Lower leg skin (tissue), 4 donors: ENCODE measurements around the gene HNRNPUL2. TPM values are rescaled to one million over a fixed set of nuclear protein-coding genes. Genes with fewer than 3 reads are reported as not detected.

Source experiments
- DNase-seq, 2 donors: peaks; one replicate each; pipeline ENCODE4 v3.0.0-alpha.2; 2019; ENCODE audit warnings: low spot score in 2 of 2
- H3K4me3 ChIP-seq: fragments of 200-600 bp; sonication (generic); 2 replicates; pipeline ENCODE4 v1.5.1; 2017; ENCODE audit warnings: mild to moderate bottlenecking, low read depth; ENCODE audit not compliant: poor library complexity, severe bottlenecking
- POLR2A ChIP-seq, 2 donors: fragments of 450-650 bp; IDR thresholded peaks; one replicate each; pipeline ENCODE4 v1.6.1; 2016 to 2017; ENCODE audit warnings: antibody characterized with exemption in 2 of 2, mild to moderate bottlenecking in 1 of 2, moderate library complexity in 1 of 2
- WGBS, 2 donors: methylation state at CpG; one replicate each; pipeline ENCODE4 v1.1.5; 2018; 5-methylcytosine and 5-hydroxymethylcytosine counted together
- intact Hi-C: fragments of 100-400 bp; cut with DNase I; formaldehyde crosslinking; loops from one replicate; pipeline ENCODE4 v1.15.0; 2023; ENCODE audit warnings: low total_unique reads
- total RNA-seq, 4 donors: library from RNA; depleted of rRNA; stranded (reverse); fragments of >200 nt; gene quantifications; one replicate each; pipeline ENCODE4 v1.1.0, GENCODE V29; 2016
- TF ChIP-seq, protein P1 (sequence below), 3 donors: fragments of 450-650 bp; IDR thresholded peaks; one replicate each; pipeline ENCODE4 v1.5.1; 2016; ENCODE audit warnings: antibody characterized with exemption in 3 of 3, mild to moderate bottlenecking in 3 of 3, moderate library complexity in 2 of 3

The HNRNPUL2 gene
- total RNA-seq, 4 donors from 2014 or later: 19.9 to 30.8 (median 24.3) TPM

DNA sequence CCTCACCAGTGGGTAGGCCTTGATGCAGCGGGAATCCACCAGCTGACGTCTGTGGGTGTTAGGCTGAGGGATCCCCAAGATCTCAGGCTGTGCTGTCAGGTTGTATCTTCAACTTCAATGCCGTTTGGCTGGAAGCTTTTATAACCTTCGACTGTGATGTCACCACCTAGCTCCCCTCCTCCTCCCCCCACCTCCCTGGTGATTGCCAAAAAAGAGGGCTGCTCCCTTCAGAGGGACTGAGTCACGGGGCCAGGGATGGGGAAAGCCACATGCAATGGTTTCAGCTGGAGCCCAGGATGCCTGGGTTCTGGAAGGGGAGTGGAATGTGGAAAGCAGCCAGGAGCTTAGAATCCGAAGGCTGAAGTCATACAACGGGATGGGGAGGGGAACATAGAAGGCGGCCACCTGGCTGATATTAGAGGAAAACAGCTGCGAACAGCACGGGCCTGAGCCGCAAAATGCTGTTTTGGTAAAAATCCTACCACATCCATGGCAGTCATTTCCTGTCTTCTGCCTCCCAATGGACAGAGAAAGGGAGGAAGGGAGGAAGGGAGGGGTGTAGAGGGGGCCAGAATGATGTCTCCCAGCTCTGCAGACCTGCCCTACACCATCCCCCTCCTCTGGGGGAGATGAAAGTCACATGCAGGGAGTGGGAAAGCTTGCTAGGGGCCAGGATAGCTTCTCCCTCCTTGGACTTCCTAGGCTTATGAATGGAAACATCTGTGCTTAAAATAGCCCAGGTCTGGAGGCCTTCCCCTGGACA is 37.7 kb downstream of the HNRNPUL2 start, which contains the start of gene LRRN4CL:
Gene LRRN4CL (minus strand): TSS at position 110 of the 763 bp plus-strand sequence. CDS start 1,022 bp downstream, outside the sequence.
- TF ChIP-seq, protein P1, sequence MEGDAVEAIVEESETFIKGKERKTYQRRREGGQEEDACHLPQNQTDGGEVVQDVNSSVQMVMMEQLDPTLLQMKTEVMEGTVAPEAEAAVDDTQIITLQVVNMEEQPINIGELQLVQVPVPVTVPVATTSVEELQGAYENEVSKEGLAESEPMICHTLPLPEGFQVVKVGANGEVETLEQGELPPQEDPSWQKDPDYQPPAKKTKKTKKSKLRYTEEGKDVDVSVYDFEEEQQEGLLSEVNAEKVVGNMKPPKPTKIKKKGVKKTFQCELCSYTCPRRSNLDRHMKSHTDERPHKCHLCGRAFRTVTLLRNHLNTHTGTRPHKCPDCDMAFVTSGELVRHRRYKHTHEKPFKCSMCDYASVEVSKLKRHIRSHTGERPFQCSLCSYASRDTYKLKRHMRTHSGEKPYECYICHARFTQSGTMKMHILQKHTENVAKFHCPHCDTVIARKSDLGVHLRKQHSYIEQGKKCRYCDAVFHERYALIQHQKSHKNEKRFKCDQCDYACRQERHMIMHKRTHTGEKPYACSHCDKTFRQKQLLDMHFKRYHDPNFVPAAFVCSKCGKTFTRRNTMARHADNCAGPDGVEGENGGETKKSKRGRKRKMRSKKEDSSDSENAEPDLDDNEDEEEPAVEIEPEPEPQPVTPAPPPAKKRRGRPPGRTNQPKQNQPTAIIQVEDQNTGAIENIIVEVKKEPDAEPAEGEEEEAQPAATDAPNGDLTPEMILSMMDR (IDR thresholded peaks at IDR 0.05): no peak
- TF ChIP-seq POLR2A (IDR thresholded peaks at IDR 0.05): no peak
- intact Hi-C loops: loop anchor here (10.0 kb wide), 1 partner anchor 95 kb away; the partner anchor contains the start of gene TUT1
- DNase-seq: peak; percentile 89 to 97
- H3K4me3 ChIP-seq: no peak within 1 kb of the TSS
- 19 to 24% methylated on average over 11 of the region's 11 CpGs for WGBS, 2 donors

DNA sequence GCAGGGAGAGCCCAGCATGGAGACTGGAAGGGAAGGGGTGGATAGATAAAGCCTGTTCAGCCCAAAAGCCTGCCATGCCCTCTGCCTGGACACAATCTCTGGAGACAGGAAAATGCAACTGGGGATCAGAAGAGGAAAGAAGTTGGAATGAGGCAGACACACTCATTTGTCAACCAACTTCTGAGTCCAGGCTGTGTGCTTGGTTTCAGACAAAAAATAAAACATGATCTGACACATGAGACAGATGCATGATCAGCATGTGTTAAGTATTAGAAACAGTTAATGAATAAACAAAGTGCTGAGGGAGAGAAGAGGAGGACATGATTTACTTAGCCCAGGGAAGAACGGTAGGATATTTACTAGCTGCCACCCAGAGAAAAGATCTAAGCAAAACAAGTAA is 38.8 kb downstream of the HNRNPUL2 start:
- intact Hi-C loops: no loop called here
- no peak overlapping the region for H3K4me3 ChIP-seq
- WGBS, 2 donors: 19 to 38% methylated on average over 1 of the region's 1 CpG
- no peak for TF ChIP-seq POLR2A (IDR thresholded peaks at IDR 0.05)
- TF ChIP-seq, protein P1 (IDR thresholded peaks at IDR 0.05): no peak
- no peak for DNase-seq

DNA sequence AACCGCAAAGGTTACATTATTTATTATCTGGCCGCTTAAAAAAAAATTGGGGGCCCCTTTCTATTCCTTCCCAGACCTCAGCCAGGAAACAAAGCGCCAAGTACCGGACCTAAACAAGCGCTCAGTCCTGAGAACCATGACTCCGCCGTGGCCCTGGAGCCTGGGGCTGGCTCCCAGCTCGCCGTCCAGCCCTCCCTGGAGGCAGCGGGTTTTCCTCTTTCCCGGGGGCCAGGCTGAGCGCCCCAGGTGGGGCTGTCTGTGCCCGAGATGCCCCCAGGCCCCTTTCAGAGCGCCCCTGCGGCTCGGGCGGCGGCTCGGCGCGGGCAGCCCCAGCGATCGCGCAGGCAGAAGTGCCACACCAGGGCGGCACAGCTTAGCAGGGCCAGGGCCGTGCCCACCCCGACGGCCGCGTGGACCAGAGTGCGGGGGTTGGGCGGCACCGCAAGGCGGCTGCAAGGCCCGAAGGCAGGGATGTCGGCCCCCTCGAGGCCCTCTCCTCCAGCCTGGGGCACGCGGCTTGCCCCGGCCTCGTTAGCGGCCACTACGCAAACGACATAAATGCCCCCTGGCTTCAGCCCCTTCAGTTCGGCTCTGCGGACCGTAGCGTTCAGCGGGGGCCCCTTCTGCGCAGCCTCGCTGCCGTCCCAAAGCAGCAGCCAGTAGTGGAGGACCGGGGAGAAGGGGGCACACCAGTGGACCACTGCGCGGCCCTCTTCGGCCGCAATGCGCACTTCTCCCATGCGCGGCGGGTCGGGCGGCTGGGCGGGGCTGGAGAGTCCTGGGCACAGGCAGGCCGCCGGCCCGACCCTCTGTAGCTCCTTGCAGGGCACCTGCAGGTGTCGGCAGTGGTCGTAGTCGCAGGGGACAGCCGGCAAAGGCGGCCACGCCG is 39.5 kb downstream of the HNRNPUL2 start:
- 35 to 38% methylated on average over 38 to 59 of the region's 74 CpGs for WGBS, 2 donors
- no peak for TF ChIP-seq POLR2A (IDR thresholded peaks at IDR 0.05)
- TF ChIP-seq, protein P1 (IDR thresholded peaks at IDR 0.05): no peak
- DNase-seq: no peak
- no peak overlapping the region for H3K4me3 ChIP-seq
- intact Hi-C loops: no loop called here

DNA sequence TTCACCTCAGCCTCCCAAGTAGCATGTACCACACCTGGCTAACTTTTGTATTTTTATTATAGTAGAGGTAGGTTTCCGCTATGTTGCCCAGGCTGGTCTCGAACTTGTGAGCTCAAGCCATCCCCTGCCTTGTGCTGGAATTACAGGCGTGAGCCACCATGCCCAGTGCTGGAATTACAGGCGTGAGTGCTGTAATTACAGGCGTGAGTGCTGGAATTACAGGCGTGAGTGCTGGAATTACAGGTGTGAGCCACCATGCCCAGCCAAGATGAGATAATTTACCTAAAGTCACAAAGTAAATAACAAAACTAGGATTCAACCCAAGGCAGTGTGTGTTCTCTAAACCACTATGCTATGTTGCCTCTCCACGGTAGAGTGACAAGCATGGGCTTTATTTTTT is 44.7 kb downstream of the HNRNPUL2 start:
- no peak for TF ChIP-seq POLR2A (IDR thresholded peaks at IDR 0.05)
- TF ChIP-seq, protein P1 (IDR thresholded peaks at IDR 0.05): no peak
- 72 to 75% methylated on average over 7 of the region's 7 CpGs for WGBS, 2 donors
- H3K4me3 ChIP-seq: no peak overlapping the region
- DNase-seq: no peak
- intact Hi-C loops: no loop called here

DNA sequence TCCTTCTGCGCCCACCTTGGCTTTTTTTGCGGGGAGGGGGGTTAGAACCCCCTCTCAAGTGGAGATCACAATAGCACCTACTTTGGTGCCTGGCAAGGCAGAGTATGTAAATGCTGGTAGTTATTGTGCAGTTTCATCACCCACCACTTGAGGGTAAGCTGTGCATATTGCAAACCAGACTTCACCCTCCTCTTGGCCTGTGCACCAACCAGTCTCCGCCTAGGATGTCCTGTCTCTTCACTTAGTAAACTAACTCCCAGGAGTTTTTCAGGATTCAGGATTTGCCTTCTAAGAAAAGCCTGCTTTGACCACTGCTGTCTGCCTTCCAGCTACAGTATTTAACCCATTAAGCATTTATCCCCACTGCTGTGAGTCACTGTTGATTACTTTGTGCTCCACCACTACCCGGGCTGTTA is 46.4 kb downstream of the HNRNPUL2 start:
- no peak for TF ChIP-seq POLR2A (IDR thresholded peaks at IDR 0.05)
- TF ChIP-seq, protein P1 (IDR thresholded peaks at IDR 0.05): no peak

More for the DNA sequence above, 46.4 kb downstream of the HNRNPUL2 start:
- no peak overlapping the region for H3K4me3 ChIP-seq
- 27% methylated on average over 4 of the region's 4 CpGs for WGBS, 2 donors
- intact Hi-C loops: no loop called here
- peak in 1 of 2 donors; percentile 71 for DNase-seq
